ENCODE results near the gene GATD1. TPM values are rescaled to one million over a fixed set of nuclear protein-coding genes. Genes with fewer than 3 reads are reported as not detected.
A peak's percentile ranks its signal among the peaks of the same experiment; 100 is the strongest.

Gene GATD1
- total and polyA plus RNA-seq, 9 of the 15 experiments (the other 6 are each of a cell fraction or from before 2014, with no cell fraction given) = 2.8 to 144 (median 36.9) TPM

- in situ Hi-C loops (cut with MboI) (no loop called here), intact Hi-C loops (cut with micrococcal nuclease) (no loop called here)
- H3K4me1 ChIP-seq (replicated peaks in 1 of 2; ENCODE audit: control insufficient read depth in 2 of 2, insufficient read depth in 2 of 2, low read length in 2 of 2) = peaks cover 7 to 96% of the 10 kb centered on the region in 2 experiments; a peak in 4 of 5 replicates
- ATAC-seq (no peak), DNase-seq (ENCODE audit: extremely low read depth in 1 of 4, low spot score in 3 of 4) (no peak), FAIRE-seq (no peak)
- H3K4me2 ChIP-seq (ENCODE audit: insufficient read depth, low read length) = no peak overlapping the region
- ChIA-PET CTCF (ENCODE audit: low intra/inter-chr PET ratio) (no interaction called here), POLR2A (interaction anchor here (0.5 to 1.0 kb wide), 5 partner anchors 9 to 110 kb away, joined by 3 to 4 read pairs (median 3); no protein-coding TSS in a partner anchor)
- BruUV-seq (replicated peaks) = no TSS peak
- TF ChIP-seq RBM22 (IDR thresholded peaks at IDR 0.05; ENCODE audit: low read depth, low read length, poor library complexity, severe bottlenecking) (peak; percentile 42), HNRNPL (IDR thresholded peaks at IDR 0.05; ENCODE audit: low read depth, low read length) (peak; percentile 16; the same call in 1 of the 2 replicates), RCOR1 (IDR thresholded peaks at IDR 0.05; ENCODE audit: borderline replicate concordance in 1 of 2, low read depth in 2 of 2, low read length in 2 of 2) (no peak), GTF2B (IDR thresholded peaks at IDR 0.05; ENCODE audit: extremely low read depth, insufficient read length) (no peak), ZBTB33 (CRISPR knock-in tag; IDR thresholded peaks at IDR 0.05) (peak; percentile 95), ZFP91 (CRISPR knock-in tag; IDR thresholded peaks at IDR 0.05) (no peak), CHAMP1 (IDR thresholded peaks at IDR 0.05) (no peak), BMI1 (IDR thresholded peaks at IDR 0.05; ENCODE audit: low read length) (no peak), POLR2G (IDR thresholded peaks at IDR 0.05; ENCODE audit: low read depth, low read length) (0 out of 2 replicates have a peak, but pooled peaks have one; percentile 50), SMAD4 (CRISPR knock-in tag; conservative IDR thresholded peaks at IDR 0.05) (no peak), SRSF7 (optimal IDR thresholded peaks at IDR 0.05; ENCODE audit: low read depth, low read length) (no peak)
- no peaks in the 10 kb centered on the region for H3K9me3 ChIP-seq (replicated peaks; ENCODE audit: control insufficient read depth, insufficient read depth, low read depth, low read length)
- H3K36me3 ChIP-seq (ENCODE audit: control insufficient read depth, insufficient read depth, low read length) = peaks cover 38% of the 10 kb centered on the region; the same call in 1 of the 3 replicates
- no peaks in the 10 kb centered on the region for H3K9me1 ChIP-seq (ENCODE audit: control insufficient read depth, insufficient read depth, low read length)
- H2AFZ ChIP-seq (ENCODE audit: low read depth, low read length) = no peak overlapping the region
- no peaks in the 10 kb centered on the region for H3K27me3 ChIP-seq (ENCODE audit: control insufficient read depth in 2 of 2, insufficient read depth in 2 of 2, low read length in 2 of 2)
- H3K9ac ChIP-seq (ENCODE audit: insufficient read depth in 1 of 2, low read depth in 2 of 2, low read length in 2 of 2) = peak overlapping the region in 1 of 2 experiments; percentile 97; a peak in 1 of 4 replicates
- WGBS (ENCODE audit: insufficient coverage, low coverage, missing lambda C conversion rate) = 92% methylated on average over 10 of the region's 21 CpGs
- H3K4me3 ChIP-seq = no peak overlapping the region
- no peaks in the 10 kb centered on the region for H4K20me1 ChIP-seq (replicated peaks; ENCODE audit: control insufficient read depth, insufficient read depth, low read length)
- H3K27ac ChIP-seq (ENCODE audit: extremely low read depth, low read depth, low read length) = no peak overlapping the region
- H3K79me2 ChIP-seq (ENCODE audit: control insufficient read depth, insufficient read depth, low read length) = peaks cover 24% of the 10 kb centered on the region; the same call in 2 of the 3 replicates
Observed at GRCh38 chr11:802018-802617, 24.8 kb upstream of the GATD1 start.

Data from K562 (cell line).